Central memory CD8-positive, alpha-beta T cell (primary cell): ENCODE results near the gene SEMA3B.

Experiments used
- ATAC-seq: fragments of 150-1000 bp; cut with Tn5 transposase; replicated peaks from 2 replicates; pipeline ENCODE4 v1.10.0; 2022; ENCODE audit warnings: mild to moderate bottlenecking, moderate FRiP score, moderate number of reproducible peaks; ENCODE audit not compliant: poor library complexity, severe bottlenecking; ENCODE audit errors: extremely low read depth
- DNase-seq, 2 donors: peaks; one replicate each; pipeline ENCODE4 v3.0.0; 2021; ENCODE audit warnings: low spot score in 2 of 2
- H3K27ac Mint-ChIP-seq: one replicate; pipeline ENCODE4 v1.8.0; 2022; ENCODE audit warnings: low read depth, mild to moderate bottlenecking, moderate library complexity, mixed read lengths
- H3K27me3 Mint-ChIP-seq: one replicate; pipeline ENCODE4 v1.8.0; 2022; ENCODE audit warnings: mixed read lengths
- H3K36me3 Mint-ChIP-seq: one replicate; pipeline ENCODE4 v1.8.0; 2022; ENCODE audit warnings: mild to moderate bottlenecking, moderate library complexity, mixed read lengths; ENCODE audit not compliant: insufficient read depth
- H3K4me1 Mint-ChIP-seq: one replicate; pipeline ENCODE4 v1.8.0; 2022; ENCODE audit warnings: mixed read lengths
- H3K4me3 Mint-ChIP-seq: one replicate; pipeline ENCODE4 v1.8.0; 2022; ENCODE audit warnings: mild to moderate bottlenecking, moderate library complexity, mixed read lengths
- H3K9me3 Mint-ChIP-seq: one replicate; pipeline ENCODE4 v1.8.0; 2022; ENCODE audit warnings: mixed read lengths

SEMA3B gene

DNA sequence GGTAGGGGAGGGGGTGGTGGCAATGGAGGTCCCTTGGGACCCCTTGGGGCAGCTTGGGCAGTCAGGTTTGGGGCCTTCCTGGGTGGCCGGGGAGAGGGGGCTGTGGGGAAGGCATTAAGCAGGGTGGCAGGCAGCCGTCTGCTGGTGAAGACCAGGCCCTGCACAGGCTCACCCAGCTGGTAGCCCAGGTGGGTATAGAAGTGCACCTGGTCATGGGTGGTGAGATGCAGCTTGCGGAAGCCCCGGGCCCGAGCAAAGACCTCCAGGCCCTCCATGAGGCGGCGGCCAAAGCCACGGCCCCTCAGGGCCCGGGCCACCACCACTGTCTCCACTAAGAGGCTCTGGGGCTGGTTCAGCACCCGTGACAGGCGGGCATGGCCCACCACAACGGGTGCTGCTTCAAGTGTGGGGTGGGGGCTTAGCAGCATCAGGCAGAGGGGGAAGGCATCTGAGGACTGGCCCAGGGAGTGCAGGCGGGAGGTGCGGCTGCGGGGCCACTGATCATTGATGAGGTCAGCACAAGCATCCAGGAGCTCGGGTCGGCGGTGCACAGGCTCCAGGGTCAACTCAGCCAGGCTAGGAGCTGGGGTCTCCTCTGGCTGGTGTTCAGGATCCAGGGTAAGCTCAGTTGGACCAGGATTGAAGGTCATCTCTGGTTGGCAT is 27.9 kb downstream of the SEMA3B start:
- H3K4me3 Mint-ChIP-seq = no peak overlapping the region
- peaks cover 33% of the 10 kb centered on the region for H3K4me1 Mint-ChIP-seq
- ATAC-seq (no peak), DNase-seq (no peak)
- no peak overlapping the region for H3K27ac Mint-ChIP-seq
- peaks cover 6% of the 10 kb centered on the region for H3K36me3 Mint-ChIP-seq
- no peaks in the 10 kb centered on the region for H3K27me3 Mint-ChIP-seq
- H3K9me3 Mint-ChIP-seq = no peaks in the 10 kb centered on the region

DNA sequence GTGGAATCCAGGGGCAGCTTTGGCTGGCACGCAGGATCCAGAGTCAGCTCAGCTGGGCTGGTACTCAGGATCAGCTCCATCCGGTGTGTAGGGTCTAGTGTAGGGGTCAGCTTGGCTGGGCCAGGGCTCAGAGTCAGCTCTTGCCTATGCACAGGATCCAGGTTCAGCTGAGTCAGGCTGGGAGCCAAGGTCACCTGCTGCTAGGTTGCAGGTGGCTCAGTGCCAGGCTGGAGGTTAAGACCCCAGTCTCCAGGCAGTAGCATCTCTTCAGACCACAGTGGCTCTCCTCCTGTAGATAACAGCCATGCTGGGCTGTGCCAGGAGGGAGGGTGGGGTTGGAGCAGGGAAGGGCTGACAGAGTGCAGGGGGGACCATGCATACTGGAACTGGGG is 28.4 kb downstream of the SEMA3B start:
- no peaks in the 10 kb centered on the region for H3K27me3 Mint-ChIP-seq
- peaks cover 31% of the 10 kb centered on the region for H3K4me1 Mint-ChIP-seq
- H3K9me3 Mint-ChIP-seq = no peaks in the 10 kb centered on the region
- ATAC-seq (no peak), DNase-seq (no peak)
- H3K4me3 Mint-ChIP-seq = no peak overlapping the region
- no peak overlapping the region for H3K27ac Mint-ChIP-seq
- H3K36me3 Mint-ChIP-seq = peaks cover 5% of the 10 kb centered on the region

DNA sequence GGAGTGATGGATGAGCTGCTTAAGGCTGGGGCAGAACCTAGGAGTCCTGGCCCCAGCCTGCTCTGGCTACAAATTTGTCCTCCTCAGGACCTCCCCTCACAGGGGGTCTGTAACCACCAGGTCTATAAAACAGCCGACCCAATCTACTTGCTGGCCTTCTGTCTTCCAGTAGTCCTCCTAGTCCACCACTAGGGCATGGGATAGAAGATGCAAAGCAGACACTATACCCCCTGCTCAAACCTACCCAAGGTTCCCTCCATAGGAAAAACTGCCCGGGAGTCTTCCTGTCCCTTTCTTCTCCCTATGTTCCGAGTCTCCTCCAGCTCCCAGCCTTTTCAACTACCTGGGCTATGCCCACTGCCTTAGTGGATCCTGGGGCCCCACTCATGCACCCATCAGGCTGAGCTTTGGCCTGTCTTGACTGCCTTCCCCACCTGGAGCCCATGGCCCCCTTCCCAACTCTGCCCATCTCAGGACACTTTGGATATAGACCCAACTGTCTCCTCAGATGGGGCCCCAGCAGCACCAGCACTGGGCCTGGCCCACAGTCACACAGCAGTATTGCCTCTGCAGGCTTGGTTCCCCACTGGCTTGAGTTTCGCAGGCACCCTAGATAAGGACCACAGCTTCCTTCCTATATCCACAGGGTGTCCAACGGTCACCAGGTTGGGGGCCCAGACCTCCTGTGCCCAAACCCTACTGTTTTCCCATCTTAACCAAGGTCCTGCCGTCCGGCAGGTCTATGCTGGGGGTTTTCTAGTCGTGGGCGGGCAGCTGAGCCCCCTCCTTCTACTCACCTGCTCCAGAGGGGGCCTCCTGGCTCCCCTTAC is 29.2 kb downstream of the SEMA3B start:
- ATAC-seq = no peak
- Mint-ChIP-seq H3K9me3 (no peaks in the 10 kb centered on the region), H3K36me3 (peaks cover 2% of the 10 kb centered on the region), H3K27ac (peak overlapping the region; percentile 96), H3K27me3 (no peaks in the 10 kb centered on the region), H3K4me3 (peak overlapping the region; percentile 92), H3K4me1 (peaks cover 28% of the 10 kb centered on the region)
- DNase-seq = no peak

DNA sequence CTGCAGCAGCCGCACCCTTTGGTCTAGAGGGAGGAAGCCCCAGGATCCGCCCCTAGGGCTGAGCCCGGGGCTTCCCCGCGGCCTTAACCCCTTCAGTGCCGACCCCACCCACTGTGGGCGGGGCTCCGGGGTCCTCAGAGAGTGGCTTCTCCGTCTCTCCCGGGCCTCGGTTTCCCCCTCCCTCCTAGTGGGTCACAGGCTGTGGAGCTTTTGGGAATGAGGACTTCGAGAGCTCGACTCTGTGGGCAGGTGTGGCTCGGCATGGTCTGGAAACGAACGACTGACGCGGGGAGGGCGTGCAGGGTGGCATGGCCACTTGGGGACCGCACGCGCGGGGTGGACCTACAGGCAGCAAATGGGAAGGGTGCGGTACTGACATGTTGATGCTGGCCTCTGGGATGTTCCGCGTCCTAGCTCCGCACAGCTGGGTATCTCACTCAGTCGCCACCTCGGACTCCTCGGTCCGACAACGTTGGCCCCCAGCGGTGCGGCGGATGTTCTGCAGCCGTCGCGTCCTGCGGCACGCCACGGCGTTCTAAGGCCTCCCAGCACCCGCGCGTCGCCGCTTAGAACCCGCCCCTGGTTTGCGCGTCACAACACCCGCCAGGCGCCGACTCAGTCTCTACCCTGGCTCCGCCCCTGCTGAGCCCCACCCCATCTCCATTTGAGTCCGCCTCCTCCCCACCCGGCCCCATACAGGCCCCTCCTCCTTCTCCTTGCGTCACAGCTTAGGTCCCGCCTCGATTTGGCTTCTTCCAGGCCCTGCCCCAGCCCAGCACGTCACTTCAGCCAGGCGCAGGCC is 30.1 kb downstream of the SEMA3B start, which contains the start of the genes HYAL3 and NAA80:
HYAL3 (minus strand) TSS at position 570 of the 802 bp plus-strand sequence. CDS start 3,803 bp downstream, outside the sequence.
NAA80 (minus strand) TSS at position 570 of the 802 bp plus-strand sequence. CDS start 1,942 bp downstream, outside the sequence.
- DNase-seq (peak; percentile 99 to 100), ATAC-seq (peak; percentile 86)
- Mint-ChIP-seq H3K27ac (peak within 1 kb of the TSS; percentile 96), H3K27me3 (no peaks in the 10 kb centered on the region), H3K36me3 (peaks cover 2% of the 10 kb centered on the region), H3K4me3 (peak within 1 kb of the TSS; percentile 92), H3K9me3 (no peaks in the 10 kb centered on the region), H3K4me1 (peaks cover 26% of the 10 kb centered on the region)

DNA sequence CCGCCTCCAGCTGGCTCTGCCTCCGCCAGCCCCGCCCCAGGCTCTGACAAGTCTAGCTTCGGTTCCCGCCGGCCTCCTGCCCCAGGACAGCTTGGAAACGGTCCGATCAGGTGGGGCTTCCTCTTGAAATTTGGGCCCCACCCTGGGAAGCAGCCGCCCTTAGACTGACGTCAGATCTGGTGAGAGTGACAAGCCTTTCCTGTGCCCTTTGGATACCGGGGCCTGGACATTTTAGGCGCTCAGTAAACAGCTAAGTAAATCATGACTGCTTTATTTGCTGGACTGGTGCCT is 30.6 kb downstream of the SEMA3B start:
- Mint-ChIP-seq H3K4me3 (peak overlapping the region; percentile 92), H3K9me3 (no peaks in the 10 kb centered on the region), H3K36me3 (peaks cover 4% of the 10 kb centered on the region), H3K4me1 (peaks cover 26% of the 10 kb centered on the region), H3K27me3 (no peaks in the 10 kb centered on the region), H3K27ac (peak overlapping the region; percentile 96)
- DNase-seq (no peak), ATAC-seq (no peak)

DNA sequence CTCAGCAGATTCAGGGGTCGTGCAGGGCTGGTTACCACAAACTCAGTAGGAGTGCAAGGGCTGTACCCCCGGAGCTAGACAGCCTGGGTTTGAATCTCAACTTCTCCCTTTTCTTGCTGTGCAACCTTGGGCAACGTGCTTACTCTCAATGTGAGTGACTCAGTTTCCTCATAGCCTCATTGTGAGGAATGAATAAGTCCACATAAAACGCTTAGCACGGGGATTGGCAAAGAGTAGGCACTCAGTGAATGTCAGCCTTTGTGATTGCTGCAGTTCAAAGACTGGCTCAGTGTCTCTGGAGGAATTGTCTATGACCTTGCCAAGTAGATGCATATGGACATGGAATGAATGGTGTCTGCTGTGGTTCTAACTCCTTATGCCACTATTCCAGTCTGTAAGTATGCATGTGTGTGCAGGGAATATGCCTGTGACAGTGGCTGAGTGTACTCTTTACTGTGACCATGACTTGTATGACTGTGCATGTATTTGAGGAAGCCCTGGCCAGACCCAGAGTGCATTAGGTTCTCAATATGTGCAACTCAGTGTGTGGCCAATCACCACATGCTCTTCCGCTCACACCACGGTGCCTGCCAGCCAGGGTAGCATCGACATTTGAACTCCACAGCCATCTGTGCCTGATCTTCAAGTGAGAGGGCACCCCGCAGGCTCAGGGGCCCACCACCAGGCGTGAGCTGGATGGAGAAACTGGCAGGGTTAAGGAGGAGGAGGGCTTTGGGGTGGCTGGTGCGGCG is 31.2 kb downstream of the SEMA3B start:
- ATAC-seq (no peak), DNase-seq (no peak)
- Mint-ChIP-seq H3K27ac (peak overlapping the region; percentile 96), H3K4me1 (peaks cover 26% of the 10 kb centered on the region), H3K9me3 (no peaks in the 10 kb centered on the region), H3K4me3 (peak overlapping the region; percentile 92), H3K36me3 (peaks cover 4% of the 10 kb centered on the region), H3K27me3 (no peaks in the 10 kb centered on the region)

DNA sequence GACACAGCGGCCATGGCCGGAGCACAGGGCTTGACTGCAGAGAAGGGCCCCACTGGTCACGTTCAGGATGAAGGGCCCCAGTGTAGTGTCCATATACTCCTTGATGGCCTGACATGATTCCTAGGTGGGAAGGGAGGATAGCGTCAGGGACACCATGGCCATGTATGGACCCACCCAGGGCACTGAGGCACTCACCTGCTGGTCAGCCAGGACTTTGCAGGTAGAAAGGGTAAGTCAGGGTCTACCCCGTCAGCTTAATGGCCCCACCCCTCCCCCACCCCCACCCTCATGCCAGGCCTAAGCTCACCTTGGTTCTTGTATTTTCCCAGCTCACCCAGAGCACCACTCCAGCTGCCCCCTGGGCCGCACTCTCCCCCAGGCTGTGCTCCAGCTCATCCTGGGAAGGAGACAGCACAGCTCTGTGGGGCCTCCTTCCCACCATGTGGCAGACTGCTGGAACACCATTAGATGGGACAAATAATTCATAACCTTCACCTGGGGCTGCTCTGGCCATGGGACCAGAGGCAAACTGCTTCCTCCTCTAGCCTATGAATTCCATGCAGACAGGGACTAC is 31.8 kb downstream of the SEMA3B start:
- H3K4me3 Mint-ChIP-seq = peak overlapping the region; percentile 92
- H3K4me1 Mint-ChIP-seq = peaks cover 26% of the 10 kb centered on the region
- H3K27ac Mint-ChIP-seq = peak overlapping the region; percentile 96
- peaks cover 4% of the 10 kb centered on the region for H3K36me3 Mint-ChIP-seq
- H3K27me3 Mint-ChIP-seq = no peaks in the 10 kb centered on the region
- H3K9me3 Mint-ChIP-seq = no peaks in the 10 kb centered on the region
- DNase-seq (no peak), ATAC-seq (no peak)

DNA sequence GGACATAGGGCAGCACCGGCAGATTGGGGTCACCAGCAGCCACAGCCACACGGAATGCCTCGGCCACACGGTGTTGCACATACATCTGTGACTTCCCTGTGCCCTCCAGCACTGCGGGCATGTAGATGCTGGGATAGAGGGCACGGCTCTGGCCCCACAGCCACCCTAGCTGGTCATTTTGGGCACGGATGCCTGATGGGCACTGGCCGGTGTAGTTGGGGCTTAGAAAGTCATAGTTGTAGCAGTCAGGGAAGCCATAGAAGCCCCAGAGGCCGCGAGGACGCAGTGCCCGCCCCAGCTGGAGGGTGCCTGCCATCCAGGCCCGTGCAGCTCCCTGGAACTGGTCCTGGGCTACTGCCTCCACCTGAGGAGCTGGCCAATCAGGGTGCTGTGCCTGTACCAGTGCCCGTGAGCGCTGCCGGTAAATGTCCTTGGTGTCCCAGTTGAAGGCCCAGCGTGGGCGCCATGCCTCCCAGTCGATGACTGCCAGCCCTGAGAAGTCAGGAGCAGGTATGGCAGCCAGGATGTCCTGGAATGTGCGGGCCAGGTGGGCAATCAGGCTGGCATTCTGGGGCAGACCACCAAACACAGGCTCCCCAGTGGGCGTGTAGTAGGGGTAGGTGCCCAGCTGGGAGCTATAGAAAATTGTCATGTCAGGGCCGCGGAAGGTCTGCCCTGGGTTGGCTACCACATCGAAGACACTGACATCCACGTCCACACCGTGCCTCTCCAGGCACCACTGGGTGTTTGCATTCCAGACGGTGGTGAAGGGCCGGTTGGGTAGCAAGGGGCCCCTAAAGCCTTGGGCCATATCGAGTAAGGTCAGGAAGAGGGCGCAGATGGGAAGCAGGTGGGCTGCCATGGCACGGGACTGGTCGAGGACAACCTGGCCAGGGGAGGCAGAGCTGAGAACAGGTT is 33.4 kb downstream of the SEMA3B start:
- Mint-ChIP-seq H3K4me3 (no peak overlapping the region), H3K4me1 (peaks cover 26% of the 10 kb centered on the region), H3K9me3 (no peaks in the 10 kb centered on the region), H3K27me3 (no peaks in the 10 kb centered on the region), H3K27ac (no peak overlapping the region), H3K36me3 (peaks cover 4% of the 10 kb centered on the region)
- DNase-seq (no peak), ATAC-seq (no peak)

DNA sequence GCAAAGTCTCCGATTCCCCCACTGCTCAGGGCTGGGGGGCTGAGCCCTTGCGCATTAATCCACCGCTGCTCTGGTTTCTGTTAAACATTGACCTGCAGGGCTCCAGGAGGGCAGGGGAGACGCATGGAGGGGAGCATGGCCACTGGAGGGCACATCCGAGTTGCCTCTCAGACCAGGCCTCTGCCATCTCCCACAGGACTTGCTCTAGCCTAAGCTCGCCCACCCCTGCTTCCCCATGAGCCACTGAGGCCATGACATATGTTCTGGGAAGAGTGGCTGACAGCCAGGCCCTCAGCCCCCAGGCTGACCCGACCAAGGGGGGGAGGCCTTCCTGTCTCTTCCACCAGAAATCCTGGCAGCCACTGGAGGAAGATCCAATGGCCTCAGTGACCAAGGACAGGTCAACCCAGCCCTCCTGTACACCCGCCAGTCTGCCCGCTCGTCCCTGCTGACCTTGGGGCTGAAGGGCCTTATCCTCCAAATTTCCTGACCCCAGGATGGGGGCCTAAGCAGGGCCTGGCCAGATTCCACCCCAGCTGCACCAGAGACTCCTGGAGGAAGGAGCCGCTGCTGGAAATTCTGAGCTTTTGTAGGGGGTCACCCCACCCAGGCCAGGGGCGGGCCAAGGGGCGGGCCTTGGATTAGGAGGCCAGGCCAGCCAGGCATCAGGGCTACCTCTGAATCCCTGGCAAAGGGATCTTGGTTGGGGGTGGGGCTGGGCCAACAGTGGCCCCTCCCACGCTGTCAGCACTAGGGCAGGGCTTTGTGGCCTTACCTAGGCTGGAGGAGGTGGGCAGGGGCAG is 34.3 kb downstream of the SEMA3B start, which contains the start of gene HYAL1:
HYAL1 (minus strand) TSS at position 562 of the 803 bp plus-strand sequence. CDS start 618 bp downstream, outside the sequence.
- no peak within 1 kb of the TSS for H3K27ac Mint-ChIP-seq

DNA sequence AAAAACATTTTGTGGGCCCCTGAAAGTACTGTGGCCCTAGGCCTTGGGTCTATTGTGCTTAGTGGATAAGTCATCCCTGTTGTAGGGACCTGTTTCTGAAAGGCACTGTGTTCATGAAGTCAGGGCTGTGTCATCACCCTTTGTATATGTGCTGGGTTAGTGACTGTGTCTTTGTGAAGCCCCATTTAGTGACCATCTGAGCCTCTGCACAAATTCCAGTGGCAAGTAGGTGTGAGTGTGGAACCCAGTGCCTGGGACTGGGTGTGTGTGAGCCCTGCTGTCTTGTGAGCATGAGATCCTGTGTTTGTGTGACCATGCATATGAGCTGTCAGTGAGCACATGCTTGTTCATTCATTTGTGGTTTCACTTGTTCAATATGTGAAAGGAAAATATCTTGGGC is 35.7 kb downstream of the SEMA3B start:
- DNase-seq = no peak
- Mint-ChIP-seq H3K27me3 (no peaks in the 10 kb centered on the region), H3K36me3 (peaks cover 4% of the 10 kb centered on the region), H3K27ac (no peak overlapping the region), H3K9me3 (no peaks in the 10 kb centered on the region), H3K4me3 (no peak overlapping the region), H3K4me1 (peaks cover 15% of the 10 kb centered on the region)
- ATAC-seq = no peak

More for the DNA sequence above, 34.3 kb downstream of the SEMA3B start, which contains the start of gene HYAL1:
- DNase-seq (no peak), ATAC-seq (no peak)
- Mint-ChIP-seq H3K27me3 (no peaks in the 10 kb centered on the region), H3K36me3 (peaks cover 4% of the 10 kb centered on the region), H3K4me1 (peaks cover 24% of the 10 kb centered on the region), H3K4me3 (no peak within 1 kb of the TSS), H3K9me3 (no peaks in the 10 kb centered on the region)
